ENCODE data around the gene ANGPTL8.

The ANGPTL8 gene

DNA sequence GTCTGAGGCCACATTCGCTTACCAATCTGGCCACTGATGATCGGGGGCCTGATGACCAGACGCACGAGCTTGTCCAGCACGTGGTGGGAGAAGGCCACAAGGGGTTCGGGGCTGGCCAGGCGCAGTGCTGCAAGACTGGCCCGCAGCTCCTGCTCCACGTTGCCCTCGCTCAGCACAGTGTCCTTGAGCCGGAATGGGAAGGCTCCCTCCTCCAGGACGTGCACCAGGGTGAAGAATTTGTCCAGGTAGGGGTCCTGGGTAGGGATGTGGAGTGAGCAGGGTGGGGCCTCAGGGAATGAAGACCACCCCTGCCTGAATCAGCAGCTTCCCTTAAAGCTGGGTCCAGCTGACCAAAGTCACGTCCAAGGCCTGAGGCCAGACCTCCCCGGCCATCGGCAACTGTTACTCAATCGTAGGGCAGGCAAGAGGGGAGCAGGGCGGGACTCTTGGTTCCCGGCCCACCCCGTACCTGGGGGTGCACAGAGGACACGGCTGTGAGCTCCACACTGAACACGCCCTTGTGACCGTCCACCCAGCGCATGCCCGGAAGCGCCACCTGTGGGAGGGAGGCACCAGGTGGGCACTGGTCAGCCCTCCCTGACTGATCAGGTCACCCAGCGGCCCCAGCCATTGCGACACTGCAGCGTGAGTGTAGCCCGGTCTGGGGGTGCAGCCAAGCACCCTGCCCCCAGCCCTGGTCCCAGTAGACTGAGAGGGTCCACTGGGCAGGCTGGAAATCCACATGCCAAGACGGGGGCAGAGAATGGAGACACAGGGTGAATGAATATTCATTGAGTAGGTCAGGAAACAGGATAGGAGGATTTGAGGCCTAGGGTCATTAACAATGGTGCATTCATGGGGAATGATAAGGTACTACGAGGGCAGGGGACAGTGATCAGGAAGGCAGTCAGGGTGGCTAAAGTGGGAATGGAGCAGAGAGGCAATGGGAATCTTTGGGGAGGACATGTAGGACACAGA lies 2.8 kb upstream of the ANGPTL8 start:
- no peak for DNase-seq (ENCODE audit: low spot score)

DNA sequence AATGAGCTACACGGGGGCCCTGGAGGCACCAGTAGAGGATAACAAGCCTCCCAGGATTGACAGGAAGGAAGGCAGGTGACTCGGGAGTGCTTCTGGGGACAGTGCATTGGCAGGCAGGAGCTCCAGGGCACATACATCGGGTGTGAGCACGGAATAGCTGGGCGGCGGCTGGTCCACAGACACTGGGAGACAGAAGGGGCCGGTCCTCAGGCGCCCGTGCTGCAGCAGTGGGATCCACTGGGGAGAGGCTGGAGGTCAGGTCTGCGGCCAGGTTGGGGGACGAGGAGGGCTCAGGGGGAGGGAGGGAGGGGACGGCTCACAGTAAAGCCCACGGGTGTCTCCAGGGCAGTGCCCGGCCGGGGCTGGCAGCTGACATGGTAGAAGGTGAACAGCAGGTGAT lies 2.1 kb upstream of the ANGPTL8 start:
- no peak for DNase-seq (ENCODE audit: low spot score)

DNA sequence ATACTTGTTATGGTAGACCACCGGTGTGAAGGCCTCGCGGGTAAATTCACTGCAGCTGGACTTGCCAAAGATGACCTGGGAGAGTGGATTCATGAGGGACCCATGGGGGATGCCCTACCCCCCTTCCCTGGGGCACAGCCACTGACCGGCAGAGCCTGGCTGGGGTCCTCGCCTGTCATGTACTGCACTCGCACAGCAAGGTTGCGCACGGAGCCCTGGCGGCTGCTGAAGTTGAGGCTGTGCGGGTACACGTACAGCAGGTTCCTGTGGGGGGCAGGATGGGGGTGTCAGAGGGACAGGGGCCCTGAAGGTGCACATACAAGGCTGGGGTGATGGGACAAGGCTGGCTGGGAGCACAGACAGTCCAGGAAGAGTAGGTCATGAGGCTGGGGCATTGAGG lies 1.4 kb upstream of the ANGPTL8 start:
- no peak for DNase-seq (ENCODE audit: low spot score)

DNA sequence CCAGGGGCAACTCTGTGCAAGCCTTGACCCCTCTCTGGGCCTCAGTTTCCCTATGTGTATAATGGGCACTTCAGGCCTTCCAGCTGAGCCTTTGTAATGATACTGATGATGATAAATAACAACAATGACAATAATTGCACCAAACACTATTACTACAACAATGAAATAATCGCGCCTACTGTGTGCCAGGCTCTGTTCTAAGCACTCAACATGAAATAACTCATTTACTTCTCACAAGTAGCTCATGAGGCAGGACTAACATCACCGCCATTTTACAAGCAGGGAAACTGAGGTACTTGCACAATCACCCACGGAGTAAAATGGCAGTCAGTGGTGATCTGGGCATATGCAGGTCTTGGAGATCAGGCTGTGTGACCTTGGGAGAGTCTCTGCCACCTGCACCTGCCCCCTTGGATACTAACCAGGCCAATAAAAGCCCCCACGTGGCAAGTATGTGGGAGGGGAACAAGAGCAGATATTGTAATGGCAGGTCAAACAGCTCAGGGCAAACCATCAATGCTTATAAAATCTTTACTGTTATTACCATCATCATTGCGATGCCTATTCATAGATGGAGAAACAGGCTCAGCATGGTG lies 540 bp upstream of the ANGPTL8 start:
- DNase-seq (ENCODE audit: low spot score) = no peak

DNA sequence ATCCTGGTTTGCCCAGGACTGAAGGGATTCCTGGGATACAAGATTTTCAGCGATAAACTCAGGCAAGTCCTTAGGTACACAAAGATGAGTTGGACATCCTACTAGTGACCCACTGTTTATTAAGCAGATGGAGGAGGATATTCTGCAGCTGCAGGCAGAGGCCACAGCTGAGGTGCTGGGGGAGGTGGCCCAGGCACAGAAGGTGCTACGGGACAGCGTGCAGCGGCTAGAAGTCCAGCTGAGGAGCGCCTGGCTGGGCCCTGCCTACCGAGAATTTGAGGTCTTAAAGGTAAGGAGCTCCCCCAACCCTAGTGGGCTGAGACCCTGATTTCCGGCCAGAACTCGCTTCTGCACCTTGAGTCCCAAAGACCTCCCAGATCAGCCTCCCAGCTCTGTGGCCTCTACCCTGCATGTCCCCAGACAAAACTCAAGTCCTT lies 607 bp downstream of the ANGPTL8 start:
- no peak for DNase-seq (ENCODE audit: low spot score)

DNA sequence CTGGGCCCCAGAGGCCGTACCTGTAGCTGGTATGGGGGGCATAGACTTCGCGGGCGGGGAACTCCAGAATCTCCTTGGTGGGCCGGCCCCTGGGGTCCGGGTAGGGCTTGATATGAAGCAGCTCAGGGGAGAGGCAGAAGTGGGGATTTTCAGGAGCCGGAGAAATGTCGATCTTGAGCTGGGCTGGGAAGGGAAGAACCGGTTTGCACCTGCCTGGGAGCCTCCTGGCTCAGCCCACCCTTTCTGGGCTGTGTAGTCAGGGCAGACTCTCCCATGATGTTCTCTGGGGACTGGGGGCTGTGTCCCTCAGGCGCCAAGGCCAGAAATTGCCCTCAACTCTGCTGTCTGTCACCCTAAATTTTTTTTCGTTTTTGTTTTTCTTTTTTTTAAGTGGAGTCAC lies 2.6 kb downstream of the ANGPTL8 start:
- DNase-seq (ENCODE audit: low spot score) = no peak

DNA sequence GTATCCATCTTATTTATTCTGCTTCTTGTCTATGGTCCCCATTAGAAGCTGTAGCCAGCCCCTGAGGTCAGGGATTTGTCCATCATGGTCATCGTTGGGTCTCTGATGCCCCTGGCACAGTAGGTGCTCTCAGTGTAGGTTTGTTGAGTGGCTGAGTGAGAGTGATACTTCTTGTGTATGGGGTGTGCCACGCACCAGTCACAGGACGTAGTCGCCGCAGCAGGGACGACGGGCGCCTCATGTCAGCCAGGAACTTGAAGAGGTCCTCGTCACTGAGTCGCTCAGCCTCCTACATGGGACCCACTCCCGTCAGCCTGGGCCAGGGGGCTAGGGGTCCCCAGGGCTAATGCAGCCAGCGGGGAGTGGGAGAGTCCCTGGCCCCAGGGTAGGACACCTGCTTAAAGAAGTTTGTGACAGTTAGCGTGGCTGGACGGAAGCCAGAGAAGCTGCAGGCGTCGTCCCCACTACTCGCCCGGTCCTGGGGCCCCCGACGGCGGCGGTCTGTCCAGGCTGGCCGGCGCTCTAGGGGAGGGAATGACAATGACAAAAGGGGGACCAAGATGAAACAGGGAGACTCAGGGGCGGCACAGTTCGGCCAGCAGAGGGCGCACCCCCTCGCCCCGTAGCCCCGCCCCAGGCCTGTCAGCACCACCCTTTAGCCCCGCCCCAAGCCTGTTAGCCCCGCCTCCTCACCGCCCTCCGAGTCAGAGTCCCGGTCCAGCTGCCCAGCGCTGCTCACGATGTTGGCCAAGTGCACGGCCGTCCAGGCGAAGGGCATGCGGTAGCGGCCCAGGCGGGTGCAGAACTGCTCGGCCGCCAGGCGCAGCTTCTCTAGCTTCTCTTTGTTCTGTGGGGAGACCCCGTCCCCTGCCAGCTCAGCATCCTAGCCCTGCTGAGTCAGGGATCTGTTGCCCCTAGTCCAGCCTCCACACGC lies 3.7 kb downstream of the ANGPTL8 start:
- peak; percentile 87 for DNase-seq (ENCODE audit: low spot score)

DNA sequence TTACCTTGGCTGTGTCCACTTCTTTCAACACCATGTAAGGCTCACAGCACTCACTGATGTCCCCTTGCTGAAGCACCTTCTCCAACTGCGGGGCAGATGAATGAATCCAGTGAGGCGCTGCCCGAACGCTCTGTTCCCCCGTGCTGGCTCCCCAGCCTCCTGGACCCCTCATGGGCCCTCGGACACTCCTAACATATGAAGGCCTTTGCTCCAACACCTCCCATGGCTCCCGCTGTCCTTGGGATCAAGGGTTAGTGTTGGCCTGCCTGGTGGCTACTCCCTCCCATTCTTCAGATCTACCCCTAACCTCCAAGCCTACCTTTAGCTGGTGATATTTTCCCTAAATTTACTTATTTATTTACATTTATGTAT lies 4.4 kb downstream of the ANGPTL8 start:
- DNase-seq (ENCODE audit: low spot score) = no peak

DNA sequence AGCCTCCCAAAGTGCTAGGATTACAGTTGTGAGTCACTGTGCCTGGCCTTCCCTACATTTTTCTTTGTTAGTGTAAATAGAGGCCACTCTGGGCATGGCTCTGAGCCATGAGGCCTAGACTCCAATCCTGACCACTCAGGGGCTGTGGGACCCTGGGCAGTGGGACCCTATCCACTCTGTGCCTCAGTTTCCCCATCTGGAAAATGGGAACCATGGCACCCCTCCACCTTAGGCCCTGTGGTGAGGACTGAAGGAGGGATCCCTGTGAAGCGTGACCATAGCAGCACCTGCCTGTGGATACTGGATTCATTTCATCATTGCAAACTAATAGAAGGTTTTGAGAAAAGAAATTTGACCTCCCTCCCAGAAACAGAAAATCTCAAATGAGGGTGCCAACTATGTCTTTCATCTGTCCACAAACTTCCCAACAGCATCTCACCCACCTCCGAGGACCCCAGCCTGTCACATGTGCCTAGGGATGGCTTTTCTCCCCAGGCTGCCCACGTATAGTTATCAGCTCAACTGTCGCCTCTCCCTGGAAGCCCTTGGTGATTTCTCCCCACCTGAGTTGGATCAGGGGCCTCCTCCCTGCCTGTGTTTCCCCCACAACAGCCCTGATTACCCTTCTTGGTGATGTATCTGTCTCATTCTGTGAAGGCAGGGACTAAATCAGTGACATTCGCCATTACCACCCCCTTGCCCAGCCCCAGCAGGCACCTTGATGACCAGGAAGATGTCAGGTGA lies 5.6 kb downstream of the ANGPTL8 start:
- DNase-seq (ENCODE audit: low spot score) = no peak

DNA sequence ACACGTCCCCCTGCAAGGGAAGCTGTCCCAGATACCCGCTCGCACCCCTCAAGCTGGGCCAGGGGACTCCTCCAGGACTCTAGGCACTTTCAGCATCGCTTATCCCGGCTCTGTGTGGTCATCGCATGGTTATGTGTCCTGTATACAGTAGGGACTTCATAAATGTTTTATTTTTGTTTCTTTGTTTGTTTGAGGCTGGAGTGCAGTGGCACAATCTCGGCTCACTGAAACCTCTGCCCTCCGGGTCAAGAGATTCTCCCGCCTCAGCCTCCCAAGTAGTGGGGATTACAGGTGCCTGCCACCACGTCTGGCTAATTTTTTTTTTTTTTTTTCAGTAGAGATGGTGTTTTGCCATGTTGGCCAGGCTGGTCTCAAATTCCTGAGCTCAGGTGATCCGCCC lies 7.5 kb downstream of the ANGPTL8 start:
- DNase-seq (ENCODE audit: low spot score) = no peak

DNA sequence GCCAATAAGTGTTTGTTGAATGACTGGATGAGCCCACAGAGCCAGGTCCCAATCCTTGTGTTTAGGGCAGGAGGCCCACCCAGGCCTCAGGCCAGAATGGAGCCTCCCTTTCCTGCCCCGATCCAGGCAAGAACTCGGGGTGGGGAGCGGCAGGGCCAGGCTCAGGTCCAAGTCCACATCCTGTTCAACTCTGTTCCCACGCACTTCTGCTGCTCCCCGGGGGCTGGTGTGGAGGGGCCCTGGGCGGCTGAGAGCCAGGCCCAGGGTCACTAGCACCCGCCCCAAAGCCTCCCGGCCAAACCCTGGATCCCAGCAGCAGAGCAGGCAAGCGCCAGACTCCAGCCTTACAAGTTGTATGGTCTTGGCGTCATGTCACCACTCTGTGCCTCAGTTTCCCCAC lies 8.0 kb downstream of the ANGPTL8 start:
- no peak for DNase-seq (ENCODE audit: low spot score)

DNA sequence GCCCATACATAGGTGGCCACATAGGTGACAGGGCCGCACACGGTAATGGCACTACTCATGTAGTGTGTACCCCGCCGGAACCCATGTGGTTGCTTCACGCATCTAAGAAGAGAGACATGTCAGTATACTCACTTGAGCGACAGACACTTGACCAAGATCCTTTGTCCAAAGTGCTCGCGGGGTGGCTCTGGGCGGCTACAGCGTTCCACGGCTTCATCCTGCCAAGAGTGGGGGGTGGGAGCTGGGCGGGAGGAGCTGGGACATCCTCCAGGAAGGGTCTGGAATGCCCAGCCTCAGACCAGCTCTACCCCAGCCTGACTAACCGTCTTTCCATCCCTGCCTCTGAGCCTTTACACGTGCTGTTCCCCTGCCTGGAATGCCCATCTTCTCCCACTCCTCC lies 8.5 kb downstream of the ANGPTL8 start:
- DNase-seq (ENCODE audit: low spot score) = no peak

DNA sequence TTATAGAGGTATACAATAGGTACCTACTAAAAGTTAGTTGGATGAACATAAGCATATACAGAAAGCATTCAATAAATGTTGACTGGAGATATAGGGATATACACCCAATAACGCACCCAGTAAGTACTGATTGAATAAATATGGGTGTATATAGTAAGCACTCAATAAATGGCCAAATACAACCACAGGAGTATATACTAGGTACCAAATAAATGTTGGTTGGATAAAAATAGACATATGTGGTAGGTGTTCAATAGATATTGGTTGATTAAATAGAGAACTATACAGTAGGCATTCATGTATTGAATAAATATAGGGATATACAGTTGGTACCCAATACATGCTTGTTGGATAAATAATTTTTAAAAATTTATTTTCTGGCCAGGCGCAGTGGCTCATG lies 9.4 kb downstream of the ANGPTL8 start:
- DNase-seq (ENCODE audit: low spot score) = no peak

DNA sequence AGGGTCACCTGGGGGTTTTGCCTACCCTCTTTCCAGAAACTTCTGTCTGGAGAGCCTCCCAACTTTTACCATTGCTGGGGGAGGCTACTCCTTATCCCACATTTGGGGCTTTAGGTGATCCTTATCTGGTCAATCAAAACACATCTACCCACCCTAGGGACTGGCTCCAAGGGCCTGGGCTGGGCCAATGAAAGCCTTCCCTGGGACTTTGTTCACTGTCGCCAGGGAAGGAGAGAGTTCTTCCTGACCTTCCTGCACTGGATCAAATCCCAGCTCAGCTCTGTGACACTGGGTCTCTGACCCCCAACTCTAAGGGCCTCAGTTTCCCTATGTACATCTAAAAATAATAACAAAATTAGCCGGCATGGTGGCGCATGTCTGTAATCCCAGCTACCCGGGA lies 11.8 kb downstream of the ANGPTL8 start:
- DNase-seq (ENCODE audit: low spot score) = no peak

DNA sequence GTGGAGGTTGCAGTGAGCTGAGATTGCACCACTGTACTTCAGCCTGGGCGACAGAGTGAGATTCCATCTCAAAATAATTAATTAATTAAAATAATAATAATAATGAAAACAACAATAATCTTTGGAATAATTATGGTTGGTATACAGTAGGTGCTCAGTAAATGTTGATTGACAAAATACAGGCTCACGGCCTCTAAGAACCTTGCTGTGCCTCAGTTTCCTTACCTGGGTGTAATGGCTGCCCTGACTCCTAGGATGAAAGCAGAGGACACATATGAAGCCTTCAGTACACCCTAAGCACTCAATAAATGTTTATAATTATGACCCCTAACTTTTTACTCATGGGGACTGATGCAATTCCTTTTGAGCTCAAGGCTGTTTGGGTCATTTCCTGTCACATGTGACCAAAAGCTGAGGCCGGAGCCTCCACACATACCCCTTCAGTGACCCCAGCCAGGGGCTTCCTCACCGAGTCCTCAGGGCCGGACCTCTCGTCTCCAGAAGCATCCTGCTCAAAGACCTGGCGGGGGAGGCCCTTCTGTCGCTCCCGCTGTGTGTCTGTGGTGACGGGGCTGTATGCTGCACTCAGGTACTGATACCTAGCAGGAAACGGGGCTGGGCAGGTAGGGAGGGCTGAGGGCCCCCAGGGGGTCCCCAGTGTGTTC lies 12.4 kb downstream of the ANGPTL8 start:
- DNase-seq (ENCODE audit: low spot score) = no peak

DNA sequence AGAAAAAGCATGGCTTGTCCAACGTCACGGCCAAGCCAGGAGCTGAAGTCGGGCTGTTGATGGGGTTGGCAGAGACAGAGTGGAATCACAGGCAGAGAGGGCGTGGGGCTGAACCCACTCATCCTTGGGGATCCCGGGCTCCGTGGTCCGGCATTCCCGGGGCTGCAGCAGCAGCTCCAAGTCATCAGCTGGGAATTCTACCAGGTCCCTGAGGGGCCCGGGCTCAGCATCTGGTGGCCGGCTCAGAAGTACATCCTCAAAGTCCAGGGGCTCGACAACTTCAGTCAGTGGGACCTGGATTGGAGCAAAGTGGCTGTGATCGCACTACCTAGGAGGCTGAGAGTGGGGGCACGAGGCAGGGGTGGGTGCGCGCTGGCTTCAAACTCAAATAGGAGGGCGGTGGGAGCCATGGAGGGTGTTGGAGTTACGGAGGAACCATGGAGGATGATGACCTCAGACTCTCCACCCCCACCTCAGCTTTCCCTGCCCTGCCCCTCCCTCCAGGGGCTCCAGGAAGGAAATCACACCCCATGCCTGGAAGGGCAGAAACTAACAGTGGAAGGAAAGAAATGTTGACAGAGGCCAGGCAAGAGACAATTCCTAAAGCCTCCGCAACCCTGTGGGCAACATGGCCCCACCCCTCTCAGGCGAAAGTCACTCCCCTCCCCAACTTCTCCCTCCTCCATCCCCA lies 13.4 kb downstream of the ANGPTL8 start:
- DNase-seq (ENCODE audit: low spot score) = no peak

DNA sequence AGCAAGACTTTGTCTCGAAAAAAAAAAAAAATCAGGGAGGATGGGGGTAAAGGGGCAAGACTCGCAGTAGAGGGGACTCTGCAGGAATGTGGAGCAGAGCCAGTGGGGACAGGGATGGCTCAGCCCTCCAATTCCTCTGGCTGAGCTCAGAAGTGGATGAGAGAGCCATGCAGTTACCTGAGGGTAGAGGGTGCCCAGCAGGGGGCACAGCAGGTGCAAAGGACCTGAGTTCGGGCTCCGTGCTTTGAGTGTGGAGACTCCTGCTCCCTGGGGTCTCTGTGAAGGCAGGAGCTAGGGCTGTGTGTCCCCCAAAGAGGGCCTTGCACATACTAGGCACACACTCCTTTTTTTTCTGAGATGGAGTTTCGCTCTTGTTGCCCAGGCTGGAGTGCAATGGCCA lies 15.2 kb downstream of the ANGPTL8 start:
- no peak for DNase-seq (ENCODE audit: low spot score)

DNA sequence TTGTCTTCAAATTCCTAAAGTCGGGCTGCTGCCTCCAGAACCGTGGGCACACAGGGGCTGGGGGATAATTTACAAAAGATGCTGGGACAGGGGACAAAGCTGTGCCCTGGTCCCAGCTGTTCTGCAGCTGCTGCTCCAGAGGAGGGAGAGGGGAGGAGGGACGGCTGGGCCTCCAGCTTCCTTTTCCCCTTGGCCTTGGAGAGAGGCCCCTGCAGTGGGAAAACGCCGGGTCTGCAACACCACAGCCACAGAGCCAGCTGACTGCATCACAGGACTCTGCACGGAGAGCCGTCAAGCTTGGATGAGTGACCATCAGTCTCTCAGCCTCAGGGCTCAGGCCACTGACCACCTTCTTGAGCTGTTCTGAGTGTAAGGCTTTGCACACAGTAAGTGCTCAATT lies 16.8 kb downstream of the ANGPTL8 start:
- DNase-seq (ENCODE audit: low spot score) = no peak

DNA sequence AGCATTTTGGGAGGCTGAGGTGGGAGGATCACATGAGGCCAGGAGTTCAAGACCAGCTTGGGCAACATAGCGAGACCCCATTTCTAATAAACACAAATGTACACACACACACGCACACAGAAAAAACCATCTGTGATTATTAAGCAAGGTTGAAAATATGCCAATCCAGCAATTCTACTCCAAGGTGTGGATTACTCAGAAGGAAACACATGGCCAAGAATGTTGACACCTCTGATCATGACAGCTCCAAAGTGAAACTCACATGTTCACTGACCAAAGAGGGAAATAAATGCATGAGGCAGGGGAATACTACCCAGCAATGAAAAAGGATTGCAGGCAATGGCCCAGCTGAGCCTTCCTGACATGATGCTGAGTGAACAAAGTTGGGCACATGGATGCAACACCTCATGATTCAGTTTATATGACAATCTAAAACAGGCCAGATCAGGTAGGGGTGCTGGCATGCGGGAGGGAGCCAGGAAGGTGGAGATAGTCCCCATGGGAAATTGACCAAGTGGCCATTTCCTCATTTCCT lies 18.5 kb downstream of the ANGPTL8 start:
- no peak for DNase-seq (ENCODE audit: low spot score)

DNA sequence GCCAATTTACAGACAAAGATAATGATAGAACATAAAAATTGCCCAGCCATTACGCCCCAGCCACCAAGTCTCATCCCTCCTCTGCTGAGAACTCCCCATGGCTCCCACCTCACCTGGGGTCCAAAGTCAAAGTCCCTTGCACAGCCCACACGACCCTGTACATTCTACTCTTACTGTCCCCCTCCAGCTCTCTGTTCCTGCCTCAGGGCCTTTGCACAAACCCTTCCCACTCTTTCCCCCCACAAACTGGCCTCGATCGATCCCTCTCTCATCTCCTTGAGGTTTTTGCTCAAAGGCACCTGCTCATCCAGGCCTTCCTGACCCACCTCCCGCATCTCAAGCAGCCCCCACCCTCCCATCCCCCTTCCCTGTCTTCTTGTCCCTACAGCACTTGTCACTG lies 21.6 kb downstream of the ANGPTL8 start:
- DNase-seq (ENCODE audit: low spot score) = no peak

Data from activated CD4-positive, alpha-beta T cell treated with anti-CD3 and anti-CD28 coated beads, Interleukin-2, Interleukin-4, amounts not matched to agents 100 ng/mL and 50 ng/mL, durations not matched to agents 16 hours and 8 hours (primary cell).